Kidney epithelial cell (primary cell): Measurements from ENCODE around the gene ATP8A2. TPM values are rescaled to one million over a fixed set of nuclear protein-coding genes. Genes with fewer than 3 reads are reported as not detected.

Experiments
- DNase-seq: peaks from one replicate; pipeline ENCODE4 v3.0.0-alpha.2; 2010; ENCODE audit warnings: low read depth
- H3K27me3 ChIP-seq: 2 replicates; pipeline ENCODE4 v1.6.0; 2011; ENCODE audit warnings: low read length; ENCODE audit not compliant: control insufficient read depth, insufficient read depth
- H3K36me3 ChIP-seq: 2 replicates; pipeline ENCODE4 v1.5.1; 2011; ENCODE audit warnings: low read length; ENCODE audit not compliant: control insufficient read depth, insufficient read depth
- H3K4me3 ChIP-seq: 2 replicates; pipeline ENCODE4 v1.5.1; 2011; ENCODE audit warnings: low read depth, mild to moderate bottlenecking, control low read depth, low read length
- CTCF ChIP-seq: IDR thresholded peaks from 2 replicates; pipeline ENCODE4 v1.5.1; 2011; ENCODE audit warnings: mild to moderate bottlenecking, moderate library complexity, low read length, control low read depth, inconsistent platforms; ENCODE audit not compliant: insufficient read depth, poor library complexity, severe bottlenecking
- total RNA-seq: library from RNA; depleted of rRNA; stranded (reverse); fragments of >200 nt; gene quantifications from 2 replicates; pipeline ENCODE4 v1.2.3, GENCODE V29; 2015

ATP8A2 gene
- 3.8 and 4.0 TPM in 2 replicates for total RNA-seq

- peak within 1 kb of the TSS; percentile 50 for H3K4me3 ChIP-seq
- no peak for TF ChIP-seq CTCF
- DNase-seq, result no peak
- H3K36me3 ChIP-seq, result no peaks in the 10 kb centered on the region
- H3K27me3 ChIP-seq, result peaks cover 34% of the 10 kb centered on the region
These were observed at the start of gene ATP8A2 for GRCh38 chr13:25371875-25372283. Gene ATP8A2 (plus strand): TSS chr13:25371974. CDS start chr13:25372213, 239 bp downstream.

GRCh38 chr13:25324100-25324499 lies 47.7 kb upstream of the ATP8A2 start:
- H3K36me3 ChIP-seq, result no peaks in the 10 kb centered on the region
- H3K27me3 ChIP-seq, result no peaks in the 10 kb centered on the region
- TF ChIP-seq CTCF, result no peak
- DNase-seq, result no peak
- H3K4me3 ChIP-seq, result no peak overlapping the region

DNA sequence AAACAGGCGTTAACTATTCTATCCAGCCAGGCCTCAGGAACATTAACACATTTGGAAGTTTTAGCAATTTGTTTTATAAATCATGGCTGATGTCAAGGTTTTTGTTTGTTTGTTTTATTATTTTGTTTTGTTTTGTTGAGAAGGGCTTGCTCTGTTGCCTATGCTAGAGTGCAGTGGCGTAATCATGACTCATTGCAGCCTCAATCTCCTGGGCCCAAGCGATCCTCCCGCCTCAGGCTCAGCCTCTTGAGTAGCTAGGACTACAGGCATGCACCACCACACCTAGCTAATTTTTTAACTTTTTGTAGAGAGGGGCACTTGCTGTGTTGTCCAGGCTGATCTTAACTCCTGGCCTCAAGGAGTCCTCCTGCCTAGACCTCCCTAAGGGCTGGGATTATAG lies 42.1 kb upstream of the ATP8A2 start:
- H3K36me3 ChIP-seq, result no peaks in the 10 kb centered on the region
- DNase-seq, result no peak

DNA sequence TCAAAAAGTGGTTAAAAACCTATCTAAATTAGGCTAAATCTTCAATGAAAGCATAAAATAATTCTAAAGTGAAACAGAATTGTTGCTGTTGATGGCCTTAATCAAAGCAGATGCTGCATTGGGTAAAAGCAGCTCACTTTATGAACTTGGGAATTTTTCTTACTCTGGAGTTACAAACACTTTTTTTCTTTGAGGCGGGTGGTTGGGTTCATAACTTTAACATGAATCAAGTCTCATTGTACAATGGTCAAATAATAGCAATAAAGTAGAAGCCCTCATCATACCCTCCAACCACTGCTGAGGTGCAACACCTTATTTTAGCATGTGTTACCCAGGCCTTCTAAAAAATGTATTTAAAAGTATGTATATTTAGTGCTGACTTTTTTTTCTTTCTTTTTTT lies 41.2 kb upstream of the ATP8A2 start:
- no peaks in the 10 kb centered on the region for H3K36me3 ChIP-seq
- no peak overlapping the region for H3K4me3 ChIP-seq
- no peak for DNase-seq
- H3K27me3 ChIP-seq, result no peaks in the 10 kb centered on the region
- no peak for TF ChIP-seq CTCF

More for the DNA sequence above, 42.1 kb upstream of the ATP8A2 start:
- TF ChIP-seq CTCF, result no peak
- no peaks in the 10 kb centered on the region for H3K27me3 ChIP-seq
- no peak overlapping the region for H3K4me3 ChIP-seq

- TF ChIP-seq CTCF, result no peak
- DNase-seq, result no peak
- Histone ChIP-seq H3K4me3 (no peak overlapping the region), H3K27me3 (no peaks in the 10 kb centered on the region), H3K36me3 (no peaks in the 10 kb centered on the region)
These were observed 35.9 kb upstream of the ATP8A2 start for GRCh38 chr13:25335856-25336255.

GRCh38 chr13:25345576-25345975 lies 26.2 kb upstream of the ATP8A2 start:
- Histone ChIP-seq H3K4me3 (no peak overlapping the region), H3K27me3 (no peaks in the 10 kb centered on the region), H3K36me3 (no peaks in the 10 kb centered on the region)
- no peak for DNase-seq
- TF ChIP-seq CTCF, result no peak
